ENCODE data around the gene SMIM35. TPM values are rescaled to one million over a fixed set of nuclear protein-coding genes. Genes with fewer than 3 reads are reported as not detected.

SMIM35 gene
- total RNA-seq, 1 experiment from 2014 or later = not detected

DNA sequence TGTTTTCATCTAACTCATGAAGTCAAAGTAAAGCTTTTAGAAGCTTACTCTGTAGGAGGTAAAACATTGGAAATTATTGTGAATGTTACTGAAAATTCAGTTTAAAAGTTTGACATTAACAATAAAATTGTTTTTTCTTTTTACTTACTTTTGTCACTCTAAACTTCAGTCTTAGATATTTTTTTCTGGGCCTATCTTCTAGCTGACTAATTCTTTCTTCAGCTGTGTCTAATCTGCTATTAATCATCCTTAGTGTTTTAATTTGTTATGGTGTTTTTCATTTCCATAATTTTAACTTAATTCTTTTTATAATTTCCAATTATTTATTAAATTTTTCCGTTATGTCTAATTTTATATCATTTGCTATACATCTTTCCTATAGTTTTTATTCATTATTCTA, 65.6 kb downstream of the SMIM35 start:
- H3K23ac ChIP-seq (ENCODE audit: insufficient read length, low read depth, low read length) = no peak overlapping the region
- H3K27ac ChIP-seq (ENCODE audit: insufficient read length, low read depth, low read length) = no peak overlapping the region
- peaks cover 22% of the 10 kb centered on the region for H3K27me3 Mint-ChIP-seq (ENCODE audit: low read depth)
- no peak overlapping the region for H2AFZ ChIP-seq (ENCODE audit: low read length)
- no peak overlapping the region for H3K9ac ChIP-seq (ENCODE audit: extremely low read depth, insufficient read length, low read length)
- TF ChIP-seq, protein P1, sequence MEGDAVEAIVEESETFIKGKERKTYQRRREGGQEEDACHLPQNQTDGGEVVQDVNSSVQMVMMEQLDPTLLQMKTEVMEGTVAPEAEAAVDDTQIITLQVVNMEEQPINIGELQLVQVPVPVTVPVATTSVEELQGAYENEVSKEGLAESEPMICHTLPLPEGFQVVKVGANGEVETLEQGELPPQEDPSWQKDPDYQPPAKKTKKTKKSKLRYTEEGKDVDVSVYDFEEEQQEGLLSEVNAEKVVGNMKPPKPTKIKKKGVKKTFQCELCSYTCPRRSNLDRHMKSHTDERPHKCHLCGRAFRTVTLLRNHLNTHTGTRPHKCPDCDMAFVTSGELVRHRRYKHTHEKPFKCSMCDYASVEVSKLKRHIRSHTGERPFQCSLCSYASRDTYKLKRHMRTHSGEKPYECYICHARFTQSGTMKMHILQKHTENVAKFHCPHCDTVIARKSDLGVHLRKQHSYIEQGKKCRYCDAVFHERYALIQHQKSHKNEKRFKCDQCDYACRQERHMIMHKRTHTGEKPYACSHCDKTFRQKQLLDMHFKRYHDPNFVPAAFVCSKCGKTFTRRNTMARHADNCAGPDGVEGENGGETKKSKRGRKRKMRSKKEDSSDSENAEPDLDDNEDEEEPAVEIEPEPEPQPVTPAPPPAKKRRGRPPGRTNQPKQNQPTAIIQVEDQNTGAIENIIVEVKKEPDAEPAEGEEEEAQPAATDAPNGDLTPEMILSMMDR (conservative IDR thresholded peaks at IDR 0.05) = no peak
- H3K56ac ChIP-seq (ENCODE audit: insufficient read length, low read depth, low read length) = no peak overlapping the region
- H3K4me1 Mint-ChIP-seq = no peaks in the 10 kb centered on the region
- no peak overlapping the region for H3T11ph ChIP-seq (ENCODE audit: low read length)
- H3K14ac ChIP-seq (ENCODE audit: insufficient read depth, low read length) = no peak overlapping the region
- H4K91ac ChIP-seq (ENCODE audit: insufficient read length, low read depth, low read length) = no peak overlapping the region
- no peaks in the 10 kb centered on the region for H3K9me3 ChIP-seq (ENCODE audit: control insufficient read depth, low read depth, low read length)
- no peak overlapping the region for H2BK120ac ChIP-seq (ENCODE audit: low read depth, low read length, poor library complexity, severe bottlenecking)
- H4K20me1 ChIP-seq (ENCODE audit: control insufficient read depth, insufficient read depth, insufficient read length) = no peaks in the 10 kb centered on the region
- peaks cover 3 to 10% of the 10 kb centered on the region in 2 experiments; a peak in 3 of 5 replicates for H3K9me3 Mint-ChIP-seq
- no peak overlapping the region for H2BK5ac ChIP-seq (ENCODE audit: insufficient read length, low read length)
- H4K8ac ChIP-seq (replicated peaks; ENCODE audit: insufficient read length, low read depth, low read length) = no peak overlapping the region
- no peak overlapping the region for H2AK5ac ChIP-seq (ENCODE audit: insufficient read length, low read length)
- H3K36me3 Mint-ChIP-seq (ENCODE audit: insufficient read depth in 1 of 3, low read depth in 3 of 3) = no peaks in the 10 kb centered on the region; a peak in 1 of 7 replicates
- no peak for DNase-seq
- H3K4ac ChIP-seq (ENCODE audit: low read depth, low read length) = no peak overlapping the region
- no peaks in the 10 kb centered on the region for H3K27me3 ChIP-seq (ENCODE audit: insufficient read depth, low read length)
- no peak overlapping the region for H3K4me2 ChIP-seq (ENCODE audit: insufficient read depth, insufficient read length, low read length)
- no peak overlapping the region for H2BK20ac ChIP-seq (ENCODE audit: low read depth, low read length, poor library complexity, severe bottlenecking)
- no peaks in the 10 kb centered on the region for H3K79me2 ChIP-seq (ENCODE audit: insufficient read depth, low read length)
- no CpG with 5 or more reads among the region's 1 CpG for WGBS (ENCODE audit: extremely low coverage, insufficient read length, low lambda C conversion rate)
- H3K27ac Mint-ChIP-seq = no peak overlapping the region
- H3K4me1 ChIP-seq (ENCODE audit: insufficient read depth, low read length) = no peaks in the 10 kb centered on the region
- no peak overlapping the region for H4K5ac ChIP-seq (ENCODE audit: insufficient read length, low read depth, low read length)
- no peaks in the 10 kb centered on the region for H3K79me1 ChIP-seq (ENCODE audit: insufficient read depth, low read depth, low read length, poor library complexity, severe bottlenecking)
- H3K23me2 ChIP-seq (ENCODE audit: insufficient read length, low read depth, low read length, poor library complexity, severe bottlenecking) = no peaks in the 10 kb centered on the region
- no peak overlapping the region for H3K18ac ChIP-seq (ENCODE audit: insufficient read length, low read depth, low read length)
- no peak overlapping the region for H3K4me3 Mint-ChIP-seq
- H2BK15ac ChIP-seq (ENCODE audit: low read depth, low read length) = no peak overlapping the region
- H2BK12ac ChIP-seq (ENCODE audit: insufficient read length, low read depth, low read length) = no peak overlapping the region

All from H9 (cell line).